CD4-positive, alpha-beta T cell treated with Interferon gamma for 1 hour (primary cell): ENCODE measurements around the gene PTAFR.

Source experiments
- DNase-seq: peaks from one replicate; pipeline ENCODE4 v3.0.0-alpha.2; 2020

The PTAFR gene

GRCh38 chr1:28176492-28177470 lies at the start of gene PTAFR:
Gene PTAFR, minus strand, starts transcription at chr1:28176690. Its CDS starts 25,669 bp downstream, at chr1:28151021.
- DNase-seq, result peak; percentile 72

- no peak for DNase-seq
Measured at GRCh38 chr1:28213315-28213714, 36.8 kb upstream of the PTAFR start.

- no peak for DNase-seq
Measured at GRCh38 chr1:28209700-28210099, 33.2 kb upstream of the PTAFR start.

- DNase-seq, result peak; percentile 71
Measured at GRCh38 chr1:28208818-28209441, 32.4 kb upstream of the PTAFR start.

GRCh38 chr1:28205243-28205642 lies 28.8 kb upstream of the PTAFR start:
- DNase-seq, result no peak

GRCh38 chr1:28200234-28200873 lies 23.9 kb upstream of the PTAFR start:
- DNase-seq, result no peak

- peak; percentile 43 for DNase-seq
Measured at GRCh38 chr1:28199328-28200233, 23.1 kb upstream of the PTAFR start.

GRCh38 chr1:28197682-28198415 lies 21.4 kb upstream of the PTAFR start:
- DNase-seq, result no peak

- DNase-seq, result no peak
Measured at GRCh38 chr1:28196330-28196729, 19.8 kb upstream of the PTAFR start.

- no peak for DNase-seq
Measured at GRCh38 chr1:28195780-28196179, 19.3 kb upstream of the PTAFR start.

GRCh38 chr1:28194326-28195035 lies 18.0 kb upstream of the PTAFR start:
- no peak for DNase-seq

- no peak for DNase-seq
Measured at GRCh38 chr1:28193701-28194161, 17.2 kb upstream of the PTAFR start.

GRCh38 chr1:28190996-28191645 lies 14.6 kb upstream of the PTAFR start:
- no peak for DNase-seq

GRCh38 chr1:28190337-28190979 lies 14.0 kb upstream of the PTAFR start:
- DNase-seq, result no peak

- DNase-seq, result no peak
Measured at GRCh38 chr1:28185071-28185470, 8.6 kb upstream of the PTAFR start.

- no peak for DNase-seq
Measured at GRCh38 chr1:28180306-28181305, 4.1 kb upstream of the PTAFR start.

GRCh38 chr1:28178690-28179485 lies 2.4 kb upstream of the PTAFR start:
- DNase-seq, result no peak
